COLO668 (cell line): ENCODE data around the gene P4HTM.

Experiments used
- DNase-seq: peaks from one replicate; lab custom pipeline; 2025; ENCODE audit not compliant: unreplicated experiment; lab: John Stamatoyannopoulos, UW

P4HTM gene

GRCh38 chr3:49021813-49022687 is 32.0 kb downstream of the P4HTM start, which contains the start of gene NDUFAF3:
NDUFAF3 (plus strand) TSS chr3:49022121; CDS start chr3:49022145, 24 bp downstream.
- DNase-seq = peak; percentile 98

GRCh38 chr3:49022688-49023171 is 32.7 kb downstream of the P4HTM start:
- DNase-seq = peak; percentile 11

- DNase-seq = no peak
Measured at GRCh38 chr3:49023775-49024174, 33.7 kb downstream of the P4HTM start.

- no peak for DNase-seq
Measured at GRCh38 chr3:49024449-49024848, 34.4 kb downstream of the P4HTM start.

- DNase-seq = no peak
Measured at GRCh38 chr3:49025005-49025792, 35.2 kb downstream of the P4HTM start.

GRCh38 chr3:49025793-49026520 is 35.9 kb downstream of the P4HTM start:
- DNase-seq = no peak

GRCh38 chr3:49026536-49026935 is 36.5 kb downstream of the P4HTM start:
- DNase-seq = no peak

- no peak for DNase-seq
Measured at GRCh38 chr3:49027634-49028033, 37.6 kb downstream of the P4HTM start.

GRCh38 chr3:49028298-49028672 is 38.2 kb downstream of the P4HTM start:
- no peak for DNase-seq

GRCh38 chr3:49028673-49029562 is 38.9 kb downstream of the P4HTM start, which contains the start of gene IMPDH2:
IMPDH2 (minus strand) TSS chr3:49029398; CDS start chr3:49029350, 48 bp downstream.
- peak; percentile 91 for DNase-seq

- DNase-seq = no peak
Measured at GRCh38 chr3:49029563-49029884, 39.5 kb downstream of the P4HTM start.

GRCh38 chr3:49030321-49030720 is 40.3 kb downstream of the P4HTM start:
- DNase-seq = no peak

- DNase-seq = no peak
Measured at GRCh38 chr3:49032646-49033304, 42.7 kb downstream of the P4HTM start.

GRCh38 chr3:49034650-49035049 is 44.6 kb downstream of the P4HTM start:
- no peak for DNase-seq

- no peak for DNase-seq
Measured at GRCh38 chr3:49035281-49035680, 45.2 kb downstream of the P4HTM start.

GRCh38 chr3:49053543-49053942 is 63.5 kb downstream of the P4HTM start:
- DNase-seq = no peak

- DNase-seq = no peak
Measured at GRCh38 chr3:49054344-49054862, 64.4 kb downstream of the P4HTM start.
